AG09319 (cell line): ENCODE measurements around the gene TMEM81.

Experiments used
- DNase-seq: peaks from one replicate; pipeline ENCODE4 v3.0.0-alpha.2; 2010; ENCODE audit warnings: low read depth; ENCODE audit errors: extremely low read depth
- TF ChIP-seq, protein P1 (sequence below): IDR thresholded peaks from 2 replicates; pipeline ENCODE4 v1.5.1; 2011; ENCODE audit warnings: low read depth, mild to moderate bottlenecking, inconsistent platforms, low read length, moderate library complexity

Gene TMEM81

DNA sequence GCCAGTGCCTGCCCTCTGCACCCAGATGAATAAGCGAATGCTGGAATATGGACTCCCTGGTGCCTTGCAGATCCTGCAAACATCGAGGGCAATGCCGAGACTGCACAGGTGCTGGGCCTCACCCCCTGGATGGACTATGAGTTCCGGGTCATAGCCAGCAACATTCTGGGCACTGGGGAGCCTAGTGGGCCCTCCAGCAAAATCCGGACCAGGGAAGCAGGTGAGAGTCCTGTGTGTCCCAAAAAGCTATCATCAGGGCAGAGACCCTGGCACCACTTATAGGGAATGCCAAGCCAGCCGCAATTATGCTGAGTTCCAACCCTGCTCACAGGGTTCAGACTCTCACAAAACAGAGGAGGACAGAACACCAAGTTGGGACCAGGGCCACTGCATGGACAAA lies 17.2 kb downstream of the TMEM81 start:
- no peak for DNase-seq
- TF ChIP-seq, protein P1, sequence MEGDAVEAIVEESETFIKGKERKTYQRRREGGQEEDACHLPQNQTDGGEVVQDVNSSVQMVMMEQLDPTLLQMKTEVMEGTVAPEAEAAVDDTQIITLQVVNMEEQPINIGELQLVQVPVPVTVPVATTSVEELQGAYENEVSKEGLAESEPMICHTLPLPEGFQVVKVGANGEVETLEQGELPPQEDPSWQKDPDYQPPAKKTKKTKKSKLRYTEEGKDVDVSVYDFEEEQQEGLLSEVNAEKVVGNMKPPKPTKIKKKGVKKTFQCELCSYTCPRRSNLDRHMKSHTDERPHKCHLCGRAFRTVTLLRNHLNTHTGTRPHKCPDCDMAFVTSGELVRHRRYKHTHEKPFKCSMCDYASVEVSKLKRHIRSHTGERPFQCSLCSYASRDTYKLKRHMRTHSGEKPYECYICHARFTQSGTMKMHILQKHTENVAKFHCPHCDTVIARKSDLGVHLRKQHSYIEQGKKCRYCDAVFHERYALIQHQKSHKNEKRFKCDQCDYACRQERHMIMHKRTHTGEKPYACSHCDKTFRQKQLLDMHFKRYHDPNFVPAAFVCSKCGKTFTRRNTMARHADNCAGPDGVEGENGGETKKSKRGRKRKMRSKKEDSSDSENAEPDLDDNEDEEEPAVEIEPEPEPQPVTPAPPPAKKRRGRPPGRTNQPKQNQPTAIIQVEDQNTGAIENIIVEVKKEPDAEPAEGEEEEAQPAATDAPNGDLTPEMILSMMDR, result no peak

DNA sequence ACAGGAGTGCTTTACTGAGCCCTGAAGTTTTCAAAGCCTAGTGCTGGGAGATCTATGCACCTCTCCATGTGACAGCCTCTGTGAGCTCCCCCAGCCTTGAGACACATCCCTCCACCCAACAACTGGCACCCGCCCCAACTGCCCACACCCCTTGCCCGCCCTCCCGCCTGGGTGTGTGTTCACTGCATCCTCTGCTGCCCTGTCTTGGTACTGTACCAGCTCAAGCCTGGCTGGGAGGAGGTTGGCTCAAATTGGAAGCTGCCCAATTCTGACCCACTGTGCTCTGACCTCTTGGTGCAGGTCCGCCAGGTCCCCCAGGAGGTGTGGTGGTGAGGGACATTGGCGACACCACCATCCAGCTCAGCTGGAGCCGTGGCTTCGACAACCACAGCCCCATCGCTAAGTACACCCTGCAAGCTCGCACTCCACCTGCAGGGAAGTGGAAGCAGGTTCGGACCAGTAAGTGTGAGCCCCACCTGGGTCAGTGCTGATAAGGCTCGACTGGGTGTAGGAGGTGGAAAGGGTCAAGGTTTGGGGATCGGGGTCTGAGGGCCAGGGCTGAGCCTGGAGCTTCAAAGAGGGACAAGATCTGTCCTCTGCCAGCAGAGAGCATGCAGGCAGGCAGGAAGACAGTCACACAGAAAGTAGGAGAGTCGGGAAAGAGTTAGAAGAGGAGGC lies 18.0 kb downstream of the TMEM81 start:
- DNase-seq, result no peak
- TF ChIP-seq, protein P1, result no peak; the same call in 1 of the 2 replicates

GRCh38 chr1:205065666-205066065 lies 18.6 kb downstream of the TMEM81 start:
- no peak for DNase-seq
- TF ChIP-seq, protein P1, result no peak

- no peak for DNase-seq
- TF ChIP-seq, protein P1, result no peak
These were observed 19.4 kb downstream of the TMEM81 start for GRCh38 chr1:205064741-205065316.

GRCh38 chr1:205064301-205064700 lies 20.0 kb downstream of the TMEM81 start:
- no peak for DNase-seq
- TF ChIP-seq, protein P1, result no peak

DNA sequence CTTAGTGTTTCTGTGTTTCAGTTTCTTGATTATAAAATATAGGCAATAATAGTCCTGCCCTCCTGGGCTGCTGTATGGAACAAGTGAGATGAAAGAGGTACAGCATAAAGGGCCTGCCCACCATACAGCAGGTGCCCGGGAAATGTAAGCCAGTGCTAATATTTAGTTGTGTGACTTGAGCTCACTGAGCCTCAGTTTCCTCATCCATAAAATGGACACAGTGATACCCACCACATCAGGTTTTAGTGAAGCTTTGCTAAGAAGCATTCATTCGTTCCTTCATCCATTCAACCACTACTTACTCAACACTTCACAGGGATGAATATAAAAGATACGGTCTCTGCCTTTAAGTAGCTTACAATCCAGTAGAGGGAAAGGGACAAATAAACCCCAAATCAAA lies 21.4 kb downstream of the TMEM81 start:
- TF ChIP-seq, protein P1, result no peak
- no peak for DNase-seq

- TF ChIP-seq, protein P1, result no peak
- DNase-seq, result no peak
These were observed 21.9 kb downstream of the TMEM81 start for GRCh38 chr1:205062319-205062718.
